ENCODE results near the gene ADGRE3.

DNA sequence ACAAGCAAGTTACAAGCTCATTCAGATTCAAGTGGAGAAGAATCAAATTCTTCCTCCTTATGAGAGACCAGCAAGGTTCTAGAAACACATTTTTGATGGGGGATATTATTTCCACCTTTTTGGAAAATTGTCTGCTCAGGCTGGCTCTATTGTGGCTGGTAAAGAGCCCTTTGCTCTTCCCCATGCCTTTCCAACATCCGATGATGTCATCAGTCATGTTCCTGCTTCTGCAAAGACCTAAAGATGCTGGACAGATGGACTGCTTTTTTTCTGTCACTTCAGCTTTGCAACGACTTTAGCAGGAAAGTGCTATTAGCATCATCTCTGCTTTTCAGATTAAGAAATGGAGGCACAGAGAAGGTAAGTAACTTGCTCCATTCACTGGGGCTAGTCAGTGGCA lies 4.2 kb downstream of the ADGRE3 start:
- TF ChIP-seq, protein P1, sequence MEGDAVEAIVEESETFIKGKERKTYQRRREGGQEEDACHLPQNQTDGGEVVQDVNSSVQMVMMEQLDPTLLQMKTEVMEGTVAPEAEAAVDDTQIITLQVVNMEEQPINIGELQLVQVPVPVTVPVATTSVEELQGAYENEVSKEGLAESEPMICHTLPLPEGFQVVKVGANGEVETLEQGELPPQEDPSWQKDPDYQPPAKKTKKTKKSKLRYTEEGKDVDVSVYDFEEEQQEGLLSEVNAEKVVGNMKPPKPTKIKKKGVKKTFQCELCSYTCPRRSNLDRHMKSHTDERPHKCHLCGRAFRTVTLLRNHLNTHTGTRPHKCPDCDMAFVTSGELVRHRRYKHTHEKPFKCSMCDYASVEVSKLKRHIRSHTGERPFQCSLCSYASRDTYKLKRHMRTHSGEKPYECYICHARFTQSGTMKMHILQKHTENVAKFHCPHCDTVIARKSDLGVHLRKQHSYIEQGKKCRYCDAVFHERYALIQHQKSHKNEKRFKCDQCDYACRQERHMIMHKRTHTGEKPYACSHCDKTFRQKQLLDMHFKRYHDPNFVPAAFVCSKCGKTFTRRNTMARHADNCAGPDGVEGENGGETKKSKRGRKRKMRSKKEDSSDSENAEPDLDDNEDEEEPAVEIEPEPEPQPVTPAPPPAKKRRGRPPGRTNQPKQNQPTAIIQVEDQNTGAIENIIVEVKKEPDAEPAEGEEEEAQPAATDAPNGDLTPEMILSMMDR (IDR thresholded peaks at IDR 0.05), result no peak
- no peak for TF ChIP-seq EZH2phosphoT487 (IDR thresholded peaks at IDR 0.05)
- TF ChIP-seq EZH2 (IDR thresholded peaks at IDR 0.05), result no peak
